Muscle of back (tissue), 13 donors: Measurements from ENCODE around the gene OR4Q2. TPM values are rescaled to one million over a fixed set of nuclear protein-coding genes. Genes with fewer than 3 reads are reported as not detected.
"Not testable (repeated sequence)": the region's sequence is repeated elsewhere in the genome, so short reads cannot be mapped to it uniquely, and the experiment has no call there.

Source experiments
- DNase-seq, 3 donors: peaks; one replicate each; pipeline versions ENCODE4 v3.0.0 to v3.0.0-alpha.2; 2013
- long read RNA-seq, 9 donors: transcript quantifications; one replicate each; lab custom pipeline, GENCODE V29; 2026
- polyA plus RNA-seq, 10 donors: library from polyadenylated mRNA; unstranded; fragments of 120-200 nt; gene quantifications; one replicate each; pipeline ENCODE4 v1.2.1, GENCODE V29; 2013; ENCODE audit not compliant: insufficient read length in 10 of 10

OR4Q2 gene
- not detected for polyA plus RNA-seq
- long read RNA-seq, donor 1: 0 reads
- long read RNA-seq, donor 2: 0 reads
- long read RNA-seq, donor 3: 0 reads
- long read RNA-seq, donor 4: 0 reads
- long read RNA-seq, donor 5: 0 reads
- long read RNA-seq, donor 6: 0 reads
- long read RNA-seq, donor 7: 0 reads
- long read RNA-seq, donor 8: 0 reads
- long read RNA-seq, donor 9: 0 reads

- no peak for DNase-seq
These were observed at the start of gene OR4Q2 for GRCh38 chr14:20001863-20002262. OR4Q2 (plus strand) TSS chr14:20002163.

DNA sequence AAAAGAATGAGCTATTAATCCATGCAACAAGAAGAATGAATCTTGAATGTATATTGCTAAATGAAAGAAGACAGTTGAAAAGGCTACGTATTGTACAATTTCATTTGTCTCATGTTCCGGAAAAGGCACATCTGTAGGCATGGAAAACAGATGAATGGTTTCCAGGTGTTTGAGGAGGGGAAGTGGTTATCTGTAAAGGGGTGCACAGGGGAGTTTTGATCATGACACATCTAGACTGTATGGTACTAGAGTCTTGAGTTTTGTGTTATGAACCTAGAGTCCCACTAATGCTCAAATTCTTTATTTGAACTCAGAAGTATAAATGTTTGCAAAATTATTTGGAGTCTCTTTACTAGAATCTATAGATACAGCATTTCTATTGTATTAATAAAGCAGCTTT lies 32.2 kb upstream of the OR4Q2 start:
- DNase-seq: not testable (repeated sequence)

- DNase-seq: no peak
These were observed 27.1 kb upstream of the OR4Q2 start for GRCh38 chr14:19974844-19975243.

- DNase-seq: no peak
These were observed 26.7 kb upstream of the OR4Q2 start, which contains the start of gene OR4K15 for GRCh38 chr14:19975291-19975690. OR4K15 (plus strand) TSS chr14:19975591; CDS start chr14:19975591, 0 bp downstream.

DNA sequence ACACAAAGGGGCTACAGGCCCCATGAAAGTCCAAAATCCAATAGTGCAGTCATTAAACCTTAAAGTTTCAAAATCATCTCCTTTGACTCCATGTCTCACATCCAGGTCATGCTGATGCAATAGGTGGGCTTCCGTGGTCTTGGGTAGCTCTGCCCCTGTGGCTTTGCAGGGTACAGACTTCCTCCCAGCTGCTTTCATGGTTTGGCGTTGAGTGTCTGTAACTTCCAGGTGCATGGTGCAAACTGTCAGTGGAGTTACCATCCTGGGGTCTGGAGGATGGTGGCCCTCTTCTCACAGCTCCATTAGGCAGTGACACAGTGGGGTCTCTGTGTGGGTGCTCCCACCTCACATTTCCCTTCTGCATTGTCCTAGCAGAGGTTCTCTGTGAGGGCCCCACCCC lies 8.5 kb upstream of the OR4Q2 start:
- no peak for DNase-seq

- DNase-seq: no peak
These were observed 356 bp downstream of the OR4Q2 start for GRCh38 chr14:20002319-20002718.

DNA sequence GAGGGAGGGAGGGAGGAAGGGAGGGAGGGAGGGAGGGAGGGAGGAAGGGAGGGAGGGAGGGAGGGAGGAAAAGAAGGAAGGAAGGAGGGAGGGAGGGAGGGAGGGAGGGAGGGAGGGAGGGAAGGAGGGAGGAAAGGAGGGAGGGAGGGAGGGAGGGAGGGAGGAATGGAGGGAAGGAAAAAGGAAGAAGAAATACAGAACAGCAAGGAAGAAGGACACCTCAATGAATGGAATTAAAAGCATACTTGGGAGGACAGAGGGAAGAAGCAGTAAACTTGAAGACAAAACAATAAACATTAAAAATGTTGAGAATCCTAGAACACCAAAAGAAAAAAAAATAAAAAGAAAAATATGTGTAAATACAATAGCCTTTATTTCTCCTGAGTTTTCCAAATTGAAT lies 6.2 kb downstream of the OR4Q2 start:
- DNase-seq: no peak

DNA sequence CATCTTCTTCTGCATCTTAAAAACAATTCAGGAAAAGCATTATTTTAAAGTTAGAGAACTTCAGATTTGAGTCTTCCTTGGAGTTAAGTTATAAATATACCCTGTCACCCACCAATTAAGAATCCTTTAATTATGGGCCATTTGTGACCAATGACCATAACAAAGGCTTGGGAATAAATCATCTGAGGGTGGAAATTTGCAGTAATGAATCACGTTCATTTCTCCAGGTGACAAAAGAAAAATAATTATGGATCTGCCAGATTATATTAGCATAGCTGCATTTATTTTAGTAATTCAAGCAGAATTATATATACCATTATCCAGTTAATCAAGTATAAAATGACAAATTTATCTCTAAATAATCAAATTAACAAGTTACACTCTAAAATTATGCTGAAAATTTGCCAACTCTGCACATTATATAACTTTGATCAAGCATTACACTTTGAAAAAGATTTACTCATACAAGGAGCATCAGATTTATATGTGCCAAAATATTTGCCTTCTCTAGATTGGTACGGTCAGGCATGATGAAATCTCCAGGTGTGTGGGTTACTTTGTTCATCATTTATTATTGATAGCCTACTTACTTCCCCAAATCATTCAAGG lies 17.4 kb downstream of the OR4Q2 start, which contains the start of gene OR4K14:
Gene OR4K14 (minus strand): TSS at position 51 of the 609 bp plus-strand sequence. CDS start 4,114 bp downstream, outside the sequence.
- DNase-seq: no peak

DNA sequence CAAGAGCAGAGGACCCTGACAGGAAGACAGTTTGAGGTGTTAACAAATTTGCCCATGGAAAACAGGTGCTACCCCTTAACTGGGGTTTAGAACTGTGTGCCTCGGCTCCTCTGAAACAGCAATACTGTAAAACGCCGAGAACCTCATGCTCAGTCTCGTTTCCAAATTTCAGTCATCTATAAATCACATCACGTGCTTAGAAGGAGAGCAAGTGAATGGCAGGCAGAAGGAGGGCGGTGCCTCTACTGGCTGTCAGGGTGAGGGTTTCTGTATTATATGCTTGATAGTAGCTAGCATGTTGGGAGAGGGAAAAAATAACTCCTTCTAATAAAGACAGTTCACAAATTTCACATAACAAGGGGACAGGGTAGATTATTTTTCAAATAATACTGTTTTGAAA lies 29.1 kb downstream of the OR4Q2 start:
- DNase-seq: no peak

- no peak for DNase-seq
These were observed 33.5 kb downstream of the OR4Q2 start for GRCh38 chr14:20035449-20035848.

GRCh38 chr14:20035938-20036337 lies 34.0 kb downstream of the OR4Q2 start, which contains the start of gene OR4K13:
OR4K13 (minus strand) TSS chr14:20036038; CDS start chr14:20034758, 1,280 bp downstream.
- DNase-seq: no peak

- DNase-seq: no peak
These were observed 42.3 kb downstream of the OR4Q2 start for GRCh38 chr14:20044243-20044642.

GRCh38 chr14:20048202-20048601 lies 46.2 kb downstream of the OR4Q2 start:
- DNase-seq: no peak

Other genes with a start within 250 kb of the OR4Q2 start
- gene OR4M1, start 228.7 kb upstream of the OR4Q2 start, polyA plus RNA-seq: not detected
- not detected for gene OR4N2, start 198.4 kb upstream of the OR4Q2 start, polyA plus RNA-seq
- not detected for gene OR4K2, start 127.0 kb upstream of the OR4Q2 start, polyA plus RNA-seq
- gene OR4K5, start 81.6 kb upstream of the OR4Q2 start, polyA plus RNA-seq: not detected
- not detected for gene OR4K1, start 71.2 kb upstream of the OR4Q2 start, polyA plus RNA-seq
- not detected for gene OR4K15, start 26.6 kb upstream of the OR4Q2 start, polyA plus RNA-seq
- not detected for gene OR4K14, start 17.1 kb downstream of the OR4Q2 start, polyA plus RNA-seq
- under 1 TPM in 2 of 10 donors, not detected in 8; 0.03 to 0.04 TPM for gene OR4K13, start 33.9 kb downstream of the OR4Q2 start, polyA plus RNA-seq
- not detected for gene OR4L1, start 57.9 kb downstream of the OR4Q2 start, polyA plus RNA-seq
- gene OR4K17, start 108.6 kb downstream of the OR4Q2 start, polyA plus RNA-seq: under 1 TPM in 7 of 10 donors, not detected in 3; 0.03 to 0.12 (median 0.05) TPM
- gene OR4N5, start 136.7 kb downstream of the OR4Q2 start, polyA plus RNA-seq: not detected
- gene OR11G2, start 188.7 kb downstream of the OR4Q2 start, polyA plus RNA-seq: not detected
- not detected for gene OR11H6, start 221.5 kb downstream of the OR4Q2 start, polyA plus RNA-seq
- under 1 TPM in 5 of 10 donors, not detected in 5; 0.13 to 0.68 (median 0.30) TPM for gene OR11H7, start 226.8 kb downstream of the OR4Q2 start, polyA plus RNA-seq
- not detected for gene OR11H4, start 237.1 kb downstream of the OR4Q2 start, polyA plus RNA-seq